Upper lobe of left lung (tissue), 4 donors: ENCODE results near the gene CCDC149.

Experiments
- CTCF ChIP-seq, 6 experiments: fragments of 450-650 bp in 4 of 6; fragments of 200-600 bp in 2 of 6; sonication (generic) in 2 of 6; IDR thresholded peaks; one replicate each; pipeline ENCODE4 v1.5.1; 2016 to 2019; ENCODE audit warnings: antibody characterized with exemption in 6 of 6
- EP300 ChIP-seq, 4 donors: sonication (generic); formaldehyde crosslinking; IDR thresholded peaks; one replicate each; pipeline ENCODE4 v1.5.1; 2017; ENCODE audit warnings: antibody characterized with exemption in 4 of 4, control low read depth in 2 of 4
- POLR2A ChIP-seq, 4 donors: fragments of 450-650 bp; IDR thresholded peaks; one replicate each; pipeline ENCODE4 v1.5.1; 2016 to 2017; ENCODE audit warnings: antibody characterized with exemption in 4 of 4, mild to moderate bottlenecking in 2 of 4

GRCh38 chr4:24840826-24841543, 71.9 kb downstream of the CCDC149 start:
- no peak for TF ChIP-seq CTCF (IDR thresholded peaks at IDR 0.05)
- TF ChIP-seq POLR2A (IDR thresholded peaks at IDR 0.05): no peak
- no peak for TF ChIP-seq EP300 (IDR thresholded peaks at IDR 0.05)
